ENCODE measurements around the gene SLC11A2.

SLC11A2 gene

DNA sequence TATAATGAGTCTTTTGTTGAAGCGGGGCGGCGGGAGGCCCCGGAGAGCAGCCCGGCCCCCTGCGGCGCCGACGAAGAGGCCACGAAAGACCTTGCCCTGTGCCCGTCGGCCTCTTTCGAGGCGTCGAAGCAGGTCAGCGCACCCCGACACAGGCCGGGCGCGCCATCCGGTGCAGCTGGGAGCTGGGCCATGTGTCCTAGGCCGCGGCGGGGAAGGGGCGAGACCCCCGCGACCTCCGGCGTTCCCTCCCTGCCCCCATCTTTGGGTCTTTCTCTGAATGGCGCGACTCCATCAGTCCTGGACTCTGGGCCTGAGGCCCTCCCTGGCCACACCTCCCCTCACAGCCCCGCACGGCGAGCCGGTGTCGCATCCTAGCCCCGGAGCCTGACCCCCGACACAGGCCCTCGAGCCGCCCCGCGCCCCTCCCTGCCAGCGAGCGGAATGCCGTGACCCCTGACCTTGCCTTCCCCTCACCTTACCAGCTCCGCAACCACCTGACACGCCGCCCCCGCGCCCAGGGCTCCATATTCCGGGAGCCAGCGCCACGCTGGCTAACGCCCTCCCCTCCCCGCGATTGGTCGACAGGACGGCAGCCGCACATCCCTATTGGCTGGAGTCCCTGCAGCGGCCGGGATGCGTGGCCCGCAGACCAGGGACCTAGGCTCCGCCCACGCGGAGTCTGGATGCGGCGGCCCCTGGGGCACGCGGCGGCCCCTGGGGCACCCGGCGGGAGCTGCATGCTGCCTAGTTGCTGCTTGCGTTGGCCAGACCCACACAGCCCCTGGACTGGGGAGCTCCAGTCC, at the start of gene SLC11A2:
Gene SLC11A2, minus strand, starts transcription at position 549 of the 803 bp plus-strand sequence. CDS start 15,656 bp downstream, outside the sequence.
- TF ChIP-seq ZFX (IDR thresholded peaks at IDR 0.05; ENCODE audit: borderline replicate concordance), result no peak
- TF ChIP-seq, protein P1, sequence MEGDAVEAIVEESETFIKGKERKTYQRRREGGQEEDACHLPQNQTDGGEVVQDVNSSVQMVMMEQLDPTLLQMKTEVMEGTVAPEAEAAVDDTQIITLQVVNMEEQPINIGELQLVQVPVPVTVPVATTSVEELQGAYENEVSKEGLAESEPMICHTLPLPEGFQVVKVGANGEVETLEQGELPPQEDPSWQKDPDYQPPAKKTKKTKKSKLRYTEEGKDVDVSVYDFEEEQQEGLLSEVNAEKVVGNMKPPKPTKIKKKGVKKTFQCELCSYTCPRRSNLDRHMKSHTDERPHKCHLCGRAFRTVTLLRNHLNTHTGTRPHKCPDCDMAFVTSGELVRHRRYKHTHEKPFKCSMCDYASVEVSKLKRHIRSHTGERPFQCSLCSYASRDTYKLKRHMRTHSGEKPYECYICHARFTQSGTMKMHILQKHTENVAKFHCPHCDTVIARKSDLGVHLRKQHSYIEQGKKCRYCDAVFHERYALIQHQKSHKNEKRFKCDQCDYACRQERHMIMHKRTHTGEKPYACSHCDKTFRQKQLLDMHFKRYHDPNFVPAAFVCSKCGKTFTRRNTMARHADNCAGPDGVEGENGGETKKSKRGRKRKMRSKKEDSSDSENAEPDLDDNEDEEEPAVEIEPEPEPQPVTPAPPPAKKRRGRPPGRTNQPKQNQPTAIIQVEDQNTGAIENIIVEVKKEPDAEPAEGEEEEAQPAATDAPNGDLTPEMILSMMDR (IDR thresholded peaks at IDR 0.05), result no peak
- H3K27ac ChIP-seq, result peak within 1 kb of the TSS; percentile 97

DNA sequence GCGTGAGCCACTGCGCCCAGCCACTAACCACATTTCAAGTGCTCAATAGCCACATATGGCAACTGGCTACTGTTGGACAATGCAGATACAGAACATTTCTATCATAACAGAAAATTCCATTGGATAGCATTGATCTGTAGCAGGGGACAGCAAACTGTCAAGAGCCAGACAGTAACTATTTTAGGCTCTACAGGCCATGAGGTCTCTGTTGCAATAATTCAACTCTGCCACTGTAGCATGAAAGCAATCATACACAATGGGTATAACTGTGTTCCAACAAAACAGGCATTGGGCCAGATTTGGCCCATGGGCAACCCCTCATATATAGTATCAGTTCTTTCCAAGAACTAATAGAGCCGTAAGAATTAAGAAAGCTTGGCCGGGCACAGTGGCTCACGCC, 49.2 kb upstream of the SLC11A2 start:
- TF ChIP-seq, protein P1 (IDR thresholded peaks at IDR 0.05), result no peak
- TF ChIP-seq ZFX (IDR thresholded peaks at IDR 0.05; ENCODE audit: borderline replicate concordance), result no peak
- peak overlapping the region; percentile 19; the same call in 1 of the 2 replicates for H3K27ac ChIP-seq

DNA sequence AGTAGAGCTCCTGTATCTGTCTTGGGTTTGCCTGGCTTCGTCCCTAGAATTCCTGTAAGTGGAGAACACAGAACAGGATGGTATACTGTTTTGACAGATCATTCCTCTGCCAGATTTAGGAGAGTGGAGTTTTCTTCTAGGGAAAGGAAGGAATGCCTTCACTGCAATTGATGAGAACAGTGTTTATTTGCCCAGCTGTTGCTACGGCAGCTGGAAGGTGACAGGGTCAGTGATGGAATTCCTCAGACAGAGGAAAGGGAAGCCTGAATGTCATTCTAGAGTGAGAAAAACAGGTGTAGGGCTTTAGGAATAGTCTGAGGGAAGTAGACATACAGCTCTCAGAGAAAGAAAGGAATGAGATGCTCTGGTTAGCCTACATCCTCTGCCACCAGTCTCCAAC, 45.5 kb upstream of the SLC11A2 start:
- peak overlapping the region; percentile 53; the same call in 1 of the 2 replicates for H3K27ac ChIP-seq
- no peak for TF ChIP-seq ZFX (IDR thresholded peaks at IDR 0.05; ENCODE audit: borderline replicate concordance)
- TF ChIP-seq, protein P1 (IDR thresholded peaks at IDR 0.05), result no peak

DNA sequence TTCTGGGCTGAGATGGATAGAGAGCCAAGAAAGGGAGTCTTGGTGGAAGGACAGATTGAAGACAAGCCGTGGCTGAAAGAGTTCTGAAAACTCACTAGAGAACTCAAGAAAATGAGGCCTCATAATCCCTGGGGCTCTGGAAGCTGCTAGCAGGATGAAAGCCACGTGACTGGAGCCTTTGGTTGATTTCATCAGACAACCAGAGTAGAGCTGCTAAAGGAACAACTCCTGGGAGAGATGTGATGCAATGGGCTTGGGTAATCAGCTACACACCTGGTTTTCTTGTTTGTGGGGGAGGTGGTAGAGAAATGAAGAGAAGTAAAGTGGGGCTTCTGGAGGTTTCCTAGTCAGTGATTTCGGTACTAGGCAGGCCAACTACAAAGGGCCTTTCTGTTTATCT, 43.8 kb upstream of the SLC11A2 start:
- H3K27ac ChIP-seq, result peak overlapping the region; percentile 53

DNA sequence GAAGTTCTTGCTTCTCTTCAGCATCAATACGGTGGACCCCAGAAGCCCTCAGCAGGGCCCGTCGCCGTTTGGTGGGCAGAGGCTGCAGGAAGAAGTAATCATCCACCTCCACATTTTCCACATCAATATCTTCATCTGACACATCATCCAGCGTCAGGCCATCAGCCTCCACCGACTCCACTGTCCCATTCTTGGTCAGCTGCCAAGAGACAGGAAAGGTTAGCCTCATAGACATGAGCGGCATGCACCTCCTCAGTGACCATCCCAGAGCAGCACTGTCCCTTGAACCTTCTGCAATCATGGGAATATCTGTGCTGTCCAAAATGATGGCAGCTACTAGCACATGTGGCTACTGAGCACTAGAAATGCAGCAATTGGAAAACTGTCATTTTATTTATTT, 41.6 kb upstream of the SLC11A2 start:
- H3K27ac ChIP-seq, result peak overlapping the region; percentile 53; the same call in 1 of the 2 replicates
- TF ChIP-seq, protein P1 (IDR thresholded peaks at IDR 0.05), result no peak
- no peak for TF ChIP-seq ZFX (IDR thresholded peaks at IDR 0.05; ENCODE audit: borderline replicate concordance)

More for the DNA sequence above, 43.8 kb upstream of the SLC11A2 start:
- no peak for TF ChIP-seq ZFX (IDR thresholded peaks at IDR 0.05; ENCODE audit: borderline replicate concordance)
- TF ChIP-seq, protein P1 (IDR thresholded peaks at IDR 0.05), result no peak

DNA sequence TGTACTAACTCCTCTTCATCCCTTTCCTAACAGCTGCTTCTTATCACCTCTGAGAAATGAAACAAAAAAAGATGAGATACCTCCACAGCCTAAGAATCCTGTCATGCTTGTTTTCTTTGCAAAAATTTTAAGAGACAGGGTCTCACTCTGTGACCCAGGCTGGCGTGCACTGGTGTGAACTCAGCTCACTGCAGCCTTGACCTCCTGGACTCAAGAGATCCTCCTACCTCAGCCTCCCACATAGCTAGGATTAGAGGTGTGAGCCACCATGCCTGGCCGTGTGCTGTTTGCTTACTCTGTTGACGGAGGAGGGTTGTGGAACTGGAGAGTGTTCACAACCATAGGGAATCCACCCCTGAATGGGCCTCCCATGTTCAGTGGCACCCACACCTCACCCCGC, 41.0 kb upstream of the SLC11A2 start:
- H3K27ac ChIP-seq, result peak overlapping the region; percentile 53; the same call in 1 of the 2 replicates
- TF ChIP-seq, protein P1 (IDR thresholded peaks at IDR 0.05), result no peak
- no peak for TF ChIP-seq ZFX (IDR thresholded peaks at IDR 0.05; ENCODE audit: borderline replicate concordance)

DNA sequence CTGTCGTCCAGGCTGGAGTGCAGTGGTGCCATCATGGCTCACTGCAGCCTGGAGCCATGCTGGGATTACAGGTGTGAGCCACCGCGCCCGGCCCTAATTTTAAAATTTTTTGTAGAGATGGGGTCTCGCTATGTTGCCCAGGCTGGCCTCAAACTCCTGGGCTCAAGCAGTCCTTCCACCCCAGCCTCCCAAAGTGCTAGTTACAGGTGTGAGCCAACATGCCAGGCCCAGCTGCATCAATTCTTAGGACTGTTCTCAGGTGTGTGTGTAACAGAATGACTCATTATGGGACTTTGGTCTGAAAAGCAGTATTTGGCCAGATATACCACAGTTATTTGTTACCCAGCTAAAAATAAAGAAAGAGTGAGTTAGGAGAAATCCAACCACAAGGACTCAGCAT, 39.3 kb upstream of the SLC11A2 start:
- peak overlapping the region; percentile 53 for H3K27ac ChIP-seq
- no peak for TF ChIP-seq ZFX (IDR thresholded peaks at IDR 0.05; ENCODE audit: borderline replicate concordance)
- TF ChIP-seq, protein P1 (IDR thresholded peaks at IDR 0.05), result no peak
